Loucy (cell line): ENCODE data around the gene RAI14.

Experiments used
- H2AFZ ChIP-seq: fragments of 200-600 bp; sonication (generic); 2 replicates; pipeline ENCODE4 v1.6.0; 2016; ENCODE audit warnings: antibody characterized with exemption, mild to moderate bottlenecking, low read length, moderate library complexity
- H3F3A ChIP-seq: fragments of 200-600 bp; 2 replicates; pipeline ENCODE4 v1.6.0; 2016; ENCODE audit warnings: antibody characterized with exemption, low read depth, mild to moderate bottlenecking
- H3K27me3 ChIP-seq: fragments of 200-600 bp; sonication (generic); 2 replicates; pipeline ENCODE4 v1.6.1; 2014; ENCODE audit warnings: low read length, mild to moderate bottlenecking; ENCODE audit not compliant: insufficient read depth, poor library complexity, severe bottlenecking
- H3K36me3 ChIP-seq: fragments of 200-600 bp; sonication (generic); 2 replicates; pipeline ENCODE4 v1.6.1; 2016; ENCODE audit warnings: low read length; ENCODE audit not compliant: insufficient read depth
- H3K4me1 ChIP-seq: fragments of 200-600 bp; sonication (generic); 2 replicates; pipeline ENCODE4 v1.5.1; 2014; ENCODE audit warnings: low read length, mild to moderate bottlenecking; ENCODE audit not compliant: insufficient read depth, poor library complexity, severe bottlenecking
- H3K4me2 ChIP-seq: fragments of 200-600 bp; sonication (generic); 2 replicates; pipeline ENCODE4 v1.6.0; 2014; ENCODE audit warnings: antibody characterized with exemption, low read length, low read depth, mild to moderate bottlenecking; ENCODE audit not compliant: poor library complexity, severe bottlenecking
- H3K4me3 ChIP-seq: fragments of 200-600 bp; sonication (generic); 2 replicates; pipeline ENCODE4 v1.5.1; 2014; ENCODE audit warnings: low read length, mild to moderate bottlenecking, mixed read lengths; ENCODE audit not compliant: poor library complexity, severe bottlenecking
- H3K79me2 ChIP-seq: fragments of 200-600 bp; sonication (generic); 2 replicates; pipeline ENCODE4 v1.6.1; 2014; ENCODE audit warnings: low read length; ENCODE audit not compliant: insufficient read depth
- H3K9ac ChIP-seq: fragments of 200-600 bp; sonication (generic); 2 replicates; pipeline ENCODE4 v1.6.0; 2014; ENCODE audit warnings: mild to moderate bottlenecking, low read depth, low read length, moderate library complexity; ENCODE audit not compliant: poor library complexity, severe bottlenecking
- H3K9me2 ChIP-seq: fragments of 200-600 bp; sonication (generic); replicated peaks from 2 replicates; pipeline ENCODE4 v1.6.1; 2016; ENCODE audit warnings: low read depth, low read length, mixed read lengths
- H3K9me3 ChIP-seq: fragments of 200-600 bp; sonication (generic); 2 replicates; pipeline ENCODE4 v1.6.1; 2014; ENCODE audit warnings: mild to moderate bottlenecking, antibody characterized with exemption, low read length, low read depth; ENCODE audit not compliant: insufficient read depth
- H4K20me1 ChIP-seq: fragments of 200-600 bp; sonication (generic); 2 replicates; pipeline ENCODE4 v1.6.0; 2014; ENCODE audit warnings: antibody characterized with exemption, low read length, mild to moderate bottlenecking; ENCODE audit not compliant: insufficient read depth, poor library complexity, severe bottlenecking
- EZH2phosphoT487 ChIP-seq: fragments of 200-600 bp; IDR thresholded peaks from 2 replicates; pipeline ENCODE4 v1.6.1; 2018; ENCODE audit warnings: antibody characterized with exemption, mild to moderate bottlenecking, moderate library complexity, borderline replicate concordance
- TF ChIP-seq, protein P1 (sequence below): fragments of 200-600 bp; sonication (generic); conservative IDR thresholded peaks from 2 replicates; pipeline ENCODE4 v1.5.1; 2014; ENCODE audit warnings: mild to moderate bottlenecking, antibody characterized with exemption, low read length

The RAI14 gene

DNA sequence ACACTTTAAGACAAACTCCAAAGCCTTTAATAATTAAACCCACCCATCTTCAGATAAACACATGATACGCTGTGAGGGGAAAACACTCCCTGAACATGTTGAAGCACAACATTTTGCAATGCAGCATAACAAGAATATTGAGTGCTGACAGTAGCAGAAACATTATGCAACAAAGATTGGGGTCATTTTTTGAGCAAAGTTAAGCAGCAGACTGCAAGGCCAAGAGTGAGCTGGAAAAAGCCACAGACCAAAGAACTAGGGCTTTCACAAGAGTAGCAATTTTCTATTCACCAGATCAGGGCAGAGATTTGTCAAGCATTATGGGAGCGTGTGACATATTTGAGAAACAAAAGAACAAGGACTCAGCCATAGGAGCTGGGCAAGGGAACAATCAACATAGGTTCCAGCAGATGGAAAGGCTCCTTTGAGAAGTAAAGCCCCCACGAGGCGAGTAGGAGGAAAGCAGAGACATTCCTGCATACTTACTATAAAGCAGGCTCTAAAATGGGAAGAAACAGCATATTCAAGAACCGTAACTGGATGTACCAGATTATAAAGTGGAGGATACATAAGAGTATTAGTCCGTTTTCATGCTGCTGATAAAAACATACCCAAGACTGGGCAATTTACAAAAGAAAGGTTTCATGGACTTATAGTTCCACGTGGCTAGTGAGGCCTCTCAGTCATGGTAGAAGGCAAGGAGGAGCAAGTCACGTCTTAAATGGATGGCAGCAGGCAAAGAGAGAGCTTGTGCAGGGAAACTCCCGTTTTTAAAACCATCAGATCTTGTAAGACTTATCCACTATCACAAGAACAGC is 178.1 kb downstream of the RAI14 start:
- no peaks in the 10 kb centered on the region for H3K79me2 ChIP-seq
- no peak overlapping the region for H3K4me3 ChIP-seq
- TF ChIP-seq, protein P1, sequence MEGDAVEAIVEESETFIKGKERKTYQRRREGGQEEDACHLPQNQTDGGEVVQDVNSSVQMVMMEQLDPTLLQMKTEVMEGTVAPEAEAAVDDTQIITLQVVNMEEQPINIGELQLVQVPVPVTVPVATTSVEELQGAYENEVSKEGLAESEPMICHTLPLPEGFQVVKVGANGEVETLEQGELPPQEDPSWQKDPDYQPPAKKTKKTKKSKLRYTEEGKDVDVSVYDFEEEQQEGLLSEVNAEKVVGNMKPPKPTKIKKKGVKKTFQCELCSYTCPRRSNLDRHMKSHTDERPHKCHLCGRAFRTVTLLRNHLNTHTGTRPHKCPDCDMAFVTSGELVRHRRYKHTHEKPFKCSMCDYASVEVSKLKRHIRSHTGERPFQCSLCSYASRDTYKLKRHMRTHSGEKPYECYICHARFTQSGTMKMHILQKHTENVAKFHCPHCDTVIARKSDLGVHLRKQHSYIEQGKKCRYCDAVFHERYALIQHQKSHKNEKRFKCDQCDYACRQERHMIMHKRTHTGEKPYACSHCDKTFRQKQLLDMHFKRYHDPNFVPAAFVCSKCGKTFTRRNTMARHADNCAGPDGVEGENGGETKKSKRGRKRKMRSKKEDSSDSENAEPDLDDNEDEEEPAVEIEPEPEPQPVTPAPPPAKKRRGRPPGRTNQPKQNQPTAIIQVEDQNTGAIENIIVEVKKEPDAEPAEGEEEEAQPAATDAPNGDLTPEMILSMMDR: no peak
- no peak for TF ChIP-seq EZH2phosphoT487
- no peaks in the 10 kb centered on the region for H3F3A ChIP-seq
- no peak overlapping the region for H3K9ac ChIP-seq
- peaks cover 13% of the 10 kb centered on the region for H3K4me1 ChIP-seq
- peaks cover 11% of the 10 kb centered on the region; the same call in 1 of the 2 replicates for H3K36me3 ChIP-seq
- no peak overlapping the region for H2AFZ ChIP-seq
- no peak overlapping the region for H3K4me2 ChIP-seq
- H3K9me2 ChIP-seq: no peaks in the 10 kb centered on the region
- no peaks in the 10 kb centered on the region for H3K9me3 ChIP-seq
- H4K20me1 ChIP-seq: no peaks in the 10 kb centered on the region
- no peaks in the 10 kb centered on the region for H3K27me3 ChIP-seq

DNA sequence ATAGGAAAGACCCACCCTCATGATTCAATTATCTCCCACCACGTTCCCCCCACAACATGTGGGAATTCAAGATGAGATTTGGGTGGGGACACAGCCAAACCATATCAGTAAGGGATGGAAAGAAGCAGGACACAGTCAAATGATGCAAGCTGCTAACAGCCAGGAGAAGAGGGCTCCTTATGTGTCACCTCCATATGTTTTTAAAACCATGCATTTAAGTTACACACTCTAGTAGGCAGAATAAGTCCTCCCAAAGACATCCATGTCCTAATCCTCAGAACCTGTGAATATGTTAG is 178.6 kb downstream of the RAI14 start:
- H4K20me1 ChIP-seq: no peaks in the 10 kb centered on the region
- no peak overlapping the region for H3K4me3 ChIP-seq
- H3K27me3 ChIP-seq: no peaks in the 10 kb centered on the region
- H3K9me3 ChIP-seq: no peaks in the 10 kb centered on the region
- H3K9ac ChIP-seq: no peak overlapping the region
- no peaks in the 10 kb centered on the region for H3K9me2 ChIP-seq
- no peak overlapping the region for H3K4me2 ChIP-seq
- H3K79me2 ChIP-seq: no peaks in the 10 kb centered on the region
- H3F3A ChIP-seq: no peaks in the 10 kb centered on the region
- TF ChIP-seq, protein P1: no peak
- no peak for TF ChIP-seq EZH2phosphoT487
- peaks cover 7% of the 10 kb centered on the region; the same call in 1 of the 2 replicates for H3K36me3 ChIP-seq
- no peak overlapping the region for H2AFZ ChIP-seq
- peaks cover 13% of the 10 kb centered on the region for H3K4me1 ChIP-seq

DNA sequence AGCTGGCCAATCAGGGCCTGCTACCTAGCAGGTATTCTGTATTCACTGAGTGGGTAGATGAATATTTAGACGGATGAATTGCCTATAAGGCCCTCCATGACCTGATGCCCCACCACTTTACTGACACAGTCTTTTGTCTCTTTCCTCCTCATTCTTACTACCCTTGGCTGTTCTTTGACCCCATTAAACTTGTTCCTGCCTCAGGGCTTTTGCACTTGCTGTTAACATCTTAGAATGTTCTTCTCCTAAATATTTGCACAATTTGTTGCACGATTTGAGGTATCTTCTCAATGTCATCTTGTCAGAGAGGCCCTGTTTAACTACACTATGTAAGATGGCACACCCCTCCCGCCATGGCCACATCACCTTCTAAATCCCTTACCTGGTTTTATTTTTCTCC is 179.5 kb downstream of the RAI14 start:
- Histone ChIP-seq H4K20me1 (no peaks in the 10 kb centered on the region), H3K9me3 (no peaks in the 10 kb centered on the region), H3K36me3 (peaks cover 1% of the 10 kb centered on the region; the same call in 1 of the 2 replicates), H3F3A (no peaks in the 10 kb centered on the region), H3K9me2 (no peaks in the 10 kb centered on the region), H3K9ac (no peak overlapping the region), H3K4me3 (no peak overlapping the region), H3K4me2 (no peak overlapping the region), H3K79me2 (no peaks in the 10 kb centered on the region), H3K27me3 (no peaks in the 10 kb centered on the region), H2AFZ (no peak overlapping the region), H3K4me1 (peaks cover 13% of the 10 kb centered on the region)
- TF ChIP-seq EZH2phosphoT487: no peak
- TF ChIP-seq, protein P1: no peak
